Stimulated activated naive B cell treated with anti-CD40 and anti-IgM and Interleukin-4, amounts not matched to agents 10 μg/mL and 1 μg/mL and 100 μg/mL, for 72 hours (primary cell): ENCODE measurements around the gene CCK.
"Not testable (repeated sequence)": the region's sequence is repeated elsewhere in the genome, so short reads cannot be mapped to it uniquely, and the experiment has no call there.

ENCODE experiments used
- ATAC-seq, 2 donors: fragments of 150-1000 bp; cut with Tn5 transposase; replicated peaks; 2 replicates each; pipeline ENCODE4 v1.10.0; 2021; ENCODE audit warnings: moderate library complexity in 1 of 2
- DNase-seq: peaks from one replicate; pipeline ENCODE4 v3.0.0; 2021
- H3K27ac Mint-ChIP-seq: one replicate; pipeline ENCODE4 v1.8.0; 2022; ENCODE audit warnings: mild to moderate bottlenecking, mixed read lengths
- H3K27me3 Mint-ChIP-seq, 2 donors: one replicate each; pipeline ENCODE4 v1.8.0; 2022; ENCODE audit warnings: mixed read lengths in 2 of 2
- H3K36me3 Mint-ChIP-seq, 2 donors: one replicate each; pipeline ENCODE4 v1.8.0; 2022; ENCODE audit warnings: mixed read lengths in 2 of 2, mild to moderate bottlenecking in 1 of 2
- H3K4me1 Mint-ChIP-seq, 2 donors: one replicate each; pipeline ENCODE4 v1.8.0; 2022; ENCODE audit warnings: mixed read lengths in 2 of 2, mild to moderate bottlenecking in 1 of 2
- H3K4me3 Mint-ChIP-seq, 2 donors: one replicate each; pipeline ENCODE4 v1.8.0; 2022; ENCODE audit warnings: mild to moderate bottlenecking in 2 of 2, mixed read lengths in 2 of 2, moderate library complexity in 1 of 2
- H3K9me3 Mint-ChIP-seq, 2 donors: one replicate each; pipeline ENCODE4 v1.8.0; 2022; ENCODE audit warnings: mixed read lengths in 2 of 2, mild to moderate bottlenecking in 1 of 2

Gene CCK

GRCh38 chr3:42266085-42266484, at the start of gene CCK:
TSS of gene CCK (minus strand) at chr3:42266185. CDS start at chr3:42263630, 2,555 bp downstream.
- H3K36me3 Mint-ChIP-seq = no peaks in the 10 kb centered on the region
- DNase-seq = no peak
- peaks cover 77 to 98% of the 10 kb centered on the region in 2 donors for H3K27me3 Mint-ChIP-seq
- ATAC-seq = no peak
- peak within 1 kb of the TSS; percentile 33 to 34 for H3K4me3 Mint-ChIP-seq
- peaks cover 0 to 8% of the 10 kb centered on the region in 2 donors for H3K9me3 Mint-ChIP-seq
- peaks cover 9 to 22% of the 10 kb centered on the region in 2 donors for H3K4me1 Mint-ChIP-seq
- no peak within 1 kb of the TSS for H3K27ac Mint-ChIP-seq

DNA sequence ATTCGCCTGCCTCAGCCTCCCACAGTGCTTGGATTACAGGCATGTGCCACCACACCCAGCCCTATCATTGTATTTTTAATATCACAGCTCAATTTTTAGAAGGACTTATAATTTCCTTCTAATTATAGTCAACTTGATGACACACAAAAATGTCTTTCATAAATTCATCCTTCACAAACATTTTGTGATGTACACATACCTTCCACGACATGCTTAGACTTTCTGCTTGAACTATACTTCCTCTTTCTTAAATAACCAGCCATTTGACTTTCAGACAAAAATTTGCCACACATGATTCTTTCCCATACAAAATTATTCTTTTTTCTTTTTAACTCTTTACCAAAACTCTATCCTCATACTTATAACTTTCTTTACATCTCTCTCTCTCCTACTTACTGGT, 48.4 kb upstream of the CCK start:
- Mint-ChIP-seq H3K27ac (no peak overlapping the region), H3K27me3 (peaks cover 0 to 8% of the 10 kb centered on the region in 2 donors), H3K4me3 (no peak overlapping the region), H3K9me3 (peaks cover 17 to 19% of the 10 kb centered on the region in 2 donors), H3K4me1 (no peaks in the 10 kb centered on the region), H3K36me3 (peaks cover 10 to 15% of the 10 kb centered on the region in 2 donors)
- DNase-seq (no peak), ATAC-seq (no peak)

- H3K4me3 Mint-ChIP-seq = no peak overlapping the region
- DNase-seq (no peak), ATAC-seq (no peak)
- peaks cover 12 to 17% of the 10 kb centered on the region in 2 donors for H3K4me1 Mint-ChIP-seq
- peaks cover 4 to 11% of the 10 kb centered on the region in 2 donors for H3K36me3 Mint-ChIP-seq
- H3K27me3 Mint-ChIP-seq = peaks cover 0 to 8% of the 10 kb centered on the region in 2 donors
- no peak overlapping the region for H3K27ac Mint-ChIP-seq
- peaks cover 6 to 10% of the 10 kb centered on the region in 2 donors for H3K9me3 Mint-ChIP-seq
Measured at GRCh38 chr3:42308651-42309050, 42.7 kb upstream of the CCK start.

DNA sequence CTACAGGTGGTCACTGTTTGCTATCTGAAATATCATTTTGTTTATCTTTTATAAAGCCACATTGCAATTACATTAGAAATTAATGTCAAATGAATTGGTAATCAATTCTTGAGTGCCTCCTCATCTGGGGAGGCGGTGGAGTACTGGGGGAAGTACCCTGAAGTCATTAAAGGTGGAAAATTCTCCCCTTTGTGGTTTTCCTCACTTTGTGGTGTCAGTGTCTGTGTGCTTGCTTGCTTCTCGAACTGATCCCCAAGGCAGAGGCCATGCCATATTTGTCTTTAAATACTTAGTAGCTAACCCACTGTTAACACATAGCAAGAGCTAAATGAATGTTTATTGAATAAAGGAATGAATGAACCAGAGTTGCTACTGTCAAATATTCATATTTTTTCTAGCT, 40.5 kb upstream of the CCK start:
- Mint-ChIP-seq H3K27me3 (peaks cover 0 to 5% of the 10 kb centered on the region in 2 donors), H3K36me3 (peaks cover 0 to 7% of the 10 kb centered on the region in 2 donors), H3K4me1 (peaks cover 24 to 34% of the 10 kb centered on the region in 2 donors), H3K4me3 (no peak overlapping the region), H3K9me3 (peaks cover 0 to 12% of the 10 kb centered on the region in 2 donors), H3K27ac (no peak overlapping the region)
- ATAC-seq (peak; percentile 93 to 94), DNase-seq (peak; percentile 20)

- peak; percentile 79 to 81 for ATAC-seq
- Mint-ChIP-seq H3K4me3 (peak overlapping the region in 1 of 2 donors; percentile 41), H3K9me3 (peaks cover 0 to 10% of the 10 kb centered on the region in 2 donors), H3K27ac (peak overlapping the region; percentile 96), H3K4me1 (peaks cover 27 to 34% of the 10 kb centered on the region in 2 donors), H3K36me3 (peaks cover 0 to 2% of the 10 kb centered on the region in 2 donors), H3K27me3 (no peaks in the 10 kb centered on the region)
- peak; percentile 15 for DNase-seq
Measured at GRCh38 chr3:42302924-42303634, 37.1 kb upstream of the CCK start.

DNA sequence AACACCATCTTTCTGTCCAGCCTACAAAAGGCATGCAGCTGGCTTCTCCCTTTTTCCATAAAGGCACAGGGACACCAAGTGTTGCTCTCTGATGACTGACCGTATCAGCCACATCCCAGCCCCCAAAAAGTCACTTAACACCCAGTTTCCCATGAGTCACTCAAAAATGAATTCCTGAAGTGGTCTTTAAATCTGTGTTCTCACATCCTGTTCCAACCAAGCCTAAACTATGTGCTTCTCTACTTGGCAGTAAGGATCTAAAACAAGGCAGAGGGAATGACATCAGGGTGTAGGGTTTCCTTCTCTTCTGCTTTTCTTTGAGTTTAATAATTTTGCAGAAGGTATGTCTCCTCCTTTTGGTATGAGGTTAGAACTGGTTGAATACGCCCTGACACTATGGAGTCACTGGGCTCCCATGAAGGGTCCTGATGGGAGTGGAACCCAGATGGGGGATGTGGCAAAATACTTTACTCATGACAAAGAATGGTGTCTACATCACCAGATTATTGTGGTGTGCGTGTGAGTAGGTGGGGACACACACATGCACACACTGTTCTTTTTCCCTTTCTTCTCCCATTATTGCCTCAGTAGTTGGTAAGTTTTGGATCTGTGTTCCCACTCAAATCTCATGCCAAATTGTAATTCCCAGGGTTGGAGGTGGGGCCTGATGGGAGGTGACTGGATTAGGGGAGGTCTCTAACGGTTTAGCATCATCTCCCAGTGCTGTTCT, 35.6 kb upstream of the CCK start:
- H3K27me3 Mint-ChIP-seq = peaks cover 9 to 11% of the 10 kb centered on the region in 2 donors
- H3K4me1 Mint-ChIP-seq = peaks cover 27 to 34% of the 10 kb centered on the region in 2 donors
- no peak for ATAC-seq
- no peak overlapping the region for H3K4me3 Mint-ChIP-seq
- DNase-seq = no peak
- peaks cover 0 to 8% of the 10 kb centered on the region in 2 donors for H3K9me3 Mint-ChIP-seq
- H3K36me3 Mint-ChIP-seq = no peaks in the 10 kb centered on the region
- no peak overlapping the region for H3K27ac Mint-ChIP-seq

DNA sequence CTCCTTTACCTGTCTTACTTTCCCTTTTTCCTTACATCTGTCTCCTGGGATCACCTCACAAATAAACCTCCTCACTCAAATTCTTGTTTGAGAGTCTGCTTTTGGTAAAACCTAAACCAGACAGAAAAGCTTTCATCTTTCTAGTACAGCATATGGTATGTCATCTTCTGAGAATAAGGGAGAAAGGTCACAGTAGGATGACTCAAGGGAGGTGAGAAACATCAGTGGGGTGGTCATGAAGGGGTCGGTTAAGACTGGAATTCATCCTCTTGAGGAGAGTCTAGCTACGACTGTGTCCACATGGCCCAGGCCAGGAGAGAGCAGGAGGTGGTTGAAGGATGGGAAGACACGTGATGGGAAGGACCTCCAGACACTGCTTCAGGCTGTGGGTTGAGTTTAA, 34.8 kb upstream of the CCK start:
- peaks cover 16 to 19% of the 10 kb centered on the region in 2 donors for H3K27me3 Mint-ChIP-seq
- H3K4me3 Mint-ChIP-seq = no peak overlapping the region
- no peaks in the 10 kb centered on the region for H3K36me3 Mint-ChIP-seq
- ATAC-seq (no peak), DNase-seq (no peak)
- H3K4me1 Mint-ChIP-seq = peaks cover 24 to 27% of the 10 kb centered on the region in 2 donors
- H3K27ac Mint-ChIP-seq = no peak overlapping the region
- H3K9me3 Mint-ChIP-seq = peaks cover 0 to 8% of the 10 kb centered on the region in 2 donors

DNA sequence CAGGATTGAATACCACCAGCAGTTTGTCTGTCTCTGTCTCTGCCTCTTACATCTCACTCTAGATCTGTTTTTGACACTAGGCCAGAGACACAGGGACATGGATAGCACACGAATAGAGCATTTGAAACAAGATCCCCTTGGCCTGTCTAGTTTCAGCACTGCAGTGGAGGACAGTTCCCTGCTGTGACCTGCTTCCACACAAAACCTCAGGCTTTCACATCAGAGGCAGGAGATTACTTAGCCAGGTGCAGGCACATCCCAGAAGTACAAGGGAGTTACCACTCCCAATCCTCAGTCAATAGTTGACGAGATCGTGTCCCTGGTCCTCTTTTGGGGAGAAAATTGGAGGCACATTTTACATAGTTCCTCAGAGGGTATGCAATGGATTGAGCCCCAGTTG, 34.0 kb upstream of the CCK start:
- no peak for ATAC-seq

DNA sequence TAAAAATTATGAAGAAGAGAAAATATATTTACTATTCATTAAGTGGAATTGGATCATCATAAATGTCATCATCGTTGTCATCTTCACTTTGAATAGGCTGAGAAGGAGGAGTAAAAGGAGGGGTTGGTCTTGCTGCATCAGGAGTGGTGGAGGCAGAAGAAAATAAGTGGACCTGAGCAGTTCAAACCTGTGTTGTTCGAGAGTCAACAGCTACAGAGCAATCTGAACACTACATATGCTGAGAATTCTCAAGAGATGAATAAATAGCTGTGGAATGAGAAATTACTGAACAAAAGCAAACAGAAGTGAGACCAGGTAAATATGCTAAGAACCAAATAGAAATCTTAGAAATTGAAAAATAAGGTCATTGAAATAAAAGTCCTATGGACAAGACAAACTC, 32.3 kb upstream of the CCK start:
- no peak for DNase-seq
- H3K36me3 Mint-ChIP-seq = peaks cover 4 to 8% of the 10 kb centered on the region in 2 donors
- H3K27me3 Mint-ChIP-seq = peaks cover 28 to 36% of the 10 kb centered on the region in 2 donors
- no peak overlapping the region for H3K27ac Mint-ChIP-seq
- ATAC-seq = no peak
- H3K4me1 Mint-ChIP-seq = peaks cover 12 to 13% of the 10 kb centered on the region in 2 donors
- peaks cover 5 to 10% of the 10 kb centered on the region in 2 donors for H3K9me3 Mint-ChIP-seq
- H3K4me3 Mint-ChIP-seq = no peak overlapping the region

More for the DNA sequence above, 34.0 kb upstream of the CCK start:
- no peak overlapping the region for H3K4me3 Mint-ChIP-seq
- peaks cover 0 to 3% of the 10 kb centered on the region in 2 donors for H3K36me3 Mint-ChIP-seq
- peaks cover 0 to 8% of the 10 kb centered on the region in 2 donors for H3K9me3 Mint-ChIP-seq
- H3K4me1 Mint-ChIP-seq = peaks cover 24 to 27% of the 10 kb centered on the region in 2 donors
- peaks cover 21 to 22% of the 10 kb centered on the region in 2 donors for H3K27me3 Mint-ChIP-seq
- no peak overlapping the region for H3K27ac Mint-ChIP-seq
- no peak for DNase-seq

DNA sequence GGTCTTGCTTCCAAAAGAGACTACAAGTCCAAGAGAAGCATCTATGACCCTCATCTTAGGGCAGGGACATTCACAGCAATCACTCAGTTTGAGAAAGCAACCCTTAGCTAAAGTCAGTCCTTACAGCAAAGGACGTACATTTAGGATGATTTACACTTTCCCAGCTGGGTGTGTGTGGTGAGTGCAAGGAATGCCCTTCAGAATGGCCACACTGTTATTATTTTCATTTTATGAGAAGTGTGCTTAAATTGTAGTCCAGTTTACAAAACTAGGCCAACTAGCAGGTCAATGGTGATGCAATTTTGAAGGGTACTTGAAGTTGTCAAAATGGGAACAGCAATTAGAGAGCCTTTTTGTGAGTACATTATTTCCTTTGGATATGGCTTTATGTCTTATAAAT, 26.0 kb upstream of the CCK start:
- H3K4me3 Mint-ChIP-seq = no peak overlapping the region
- DNase-seq (no peak), ATAC-seq (no peak)
- peaks cover 5% of the 10 kb centered on the region in 2 donors for H3K9me3 Mint-ChIP-seq
- H3K36me3 Mint-ChIP-seq = peaks cover 4 to 11% of the 10 kb centered on the region in 2 donors
- no peak overlapping the region for H3K27ac Mint-ChIP-seq
- peaks cover 2 to 6% of the 10 kb centered on the region in 2 donors for H3K4me1 Mint-ChIP-seq
- H3K27me3 Mint-ChIP-seq = peaks cover 33 to 46% of the 10 kb centered on the region in 2 donors

DNA sequence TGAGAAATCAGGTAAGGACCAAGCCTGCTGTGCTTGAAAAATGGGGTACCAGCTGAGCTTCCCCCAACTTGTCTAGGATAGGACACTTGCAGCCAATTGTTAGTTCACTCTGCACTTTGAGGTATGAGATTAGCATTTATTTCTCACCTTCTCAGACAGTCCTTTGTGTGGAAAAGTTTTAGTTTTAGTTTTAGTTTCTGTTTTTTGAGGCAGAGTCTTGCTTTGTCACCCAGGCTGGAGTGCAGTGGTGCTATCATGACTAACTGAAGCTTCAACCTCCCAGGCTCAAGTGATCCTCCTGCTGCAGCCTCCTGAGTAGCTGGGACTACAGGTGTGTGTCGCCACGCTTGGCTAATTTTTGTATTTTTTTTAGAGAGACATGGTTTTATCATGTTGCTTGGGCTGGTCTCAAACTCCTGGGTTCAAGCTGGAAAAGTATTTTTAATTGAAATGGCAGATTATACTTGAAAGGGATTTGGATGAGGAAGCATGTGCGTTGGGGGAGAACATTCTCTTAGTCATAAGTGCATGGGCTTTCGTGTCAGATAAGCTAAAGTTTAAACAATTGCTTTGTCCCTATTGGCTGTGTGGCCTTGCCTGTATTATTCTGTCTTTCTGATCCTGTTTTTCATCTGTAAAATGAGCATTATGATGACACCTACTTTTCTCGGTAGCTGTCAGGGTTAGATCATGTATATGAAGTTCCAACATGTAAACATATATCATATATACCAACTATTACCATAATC, 25.2 kb upstream of the CCK start:
- Mint-ChIP-seq H3K9me3 (peaks cover 5% of the 10 kb centered on the region in 2 donors), H3K27me3 (peaks cover 29 to 46% of the 10 kb centered on the region in 2 donors), H3K27ac (peak overlapping the region; percentile 37), H3K4me1 (peaks cover 2 to 6% of the 10 kb centered on the region in 2 donors), H3K4me3 (no peak overlapping the region), H3K36me3 (peaks cover 4 to 11% of the 10 kb centered on the region in 2 donors)
- DNase-seq = no peak
- peak; percentile 51 to 53 for ATAC-seq

DNA sequence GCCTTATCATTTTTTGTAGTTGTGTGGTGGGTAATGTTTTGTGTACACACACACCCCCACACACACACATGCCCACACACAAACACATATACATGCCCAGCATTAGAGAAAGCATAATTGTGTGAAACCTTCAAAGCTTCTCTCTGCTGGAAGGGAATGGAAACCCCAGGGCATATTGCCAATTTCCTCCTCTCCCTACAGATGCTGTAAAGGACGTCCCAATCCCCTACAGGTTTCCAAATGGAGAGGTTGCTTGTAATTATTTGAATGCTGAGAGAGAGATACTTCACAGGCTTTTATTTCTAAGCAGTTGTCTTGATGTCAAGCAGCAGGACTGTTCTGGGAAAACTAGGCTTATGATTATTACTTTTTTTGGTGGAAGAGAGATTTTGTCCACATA, 23.0 kb upstream of the CCK start:
- Mint-ChIP-seq H3K36me3 (peaks cover 0 to 3% of the 10 kb centered on the region in 2 donors), H3K9me3 (peaks cover 0 to 3% of the 10 kb centered on the region in 2 donors), H3K4me3 (no peak overlapping the region), H3K27ac (no peak overlapping the region), H3K4me1 (peaks cover 2 to 6% of the 10 kb centered on the region in 2 donors), H3K27me3 (peaks cover 16 to 39% of the 10 kb centered on the region in 2 donors)
- ATAC-seq = no peak
- no peak for DNase-seq

- DNase-seq (no peak), ATAC-seq (no peak)
- Mint-ChIP-seq H3K36me3 (peaks cover 0 to 3% of the 10 kb centered on the region in 2 donors), H3K4me3 (no peak overlapping the region), H3K27ac (no peak overlapping the region), H3K9me3 (peaks cover 0 to 3% of the 10 kb centered on the region in 2 donors), H3K4me1 (peaks cover 2 to 6% of the 10 kb centered on the region in 2 donors), H3K27me3 (peaks cover 16 to 35% of the 10 kb centered on the region in 2 donors)
Measured at GRCh38 chr3:42288385-42288784, 22.4 kb upstream of the CCK start.

DNA sequence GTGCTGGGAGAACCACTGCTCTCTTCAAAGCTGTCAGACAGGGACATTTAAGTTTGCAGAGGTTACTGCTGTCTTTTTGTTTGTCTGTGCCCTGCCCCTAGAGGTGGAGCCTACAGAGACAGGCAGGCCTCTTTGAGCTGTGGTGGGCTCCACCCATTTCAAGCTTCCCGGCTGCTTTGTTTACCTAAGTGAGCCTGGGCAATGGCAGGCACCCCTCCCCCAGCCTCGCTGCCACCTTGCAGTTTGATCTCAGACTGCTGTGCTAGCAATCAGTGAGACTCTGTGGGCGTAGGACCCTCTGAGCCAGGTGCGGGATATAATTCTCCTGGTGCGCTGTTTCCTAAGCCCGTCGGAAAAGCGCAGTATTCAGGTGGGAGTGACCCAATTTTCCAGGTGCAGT, 21.4 kb upstream of the CCK start:
- not testable (repeated sequence) for H3K4me3 Mint-ChIP-seq, DNase-seq, H3K9me3 Mint-ChIP-seq, H3K4me1 Mint-ChIP-seq, H3K27ac Mint-ChIP-seq, H3K36me3 Mint-ChIP-seq, ATAC-seq
- H3K27me3 Mint-ChIP-seq = peaks cover 16 to 33% of the 10 kb centered on the region in 2 donors
